Measurements from ENCODE around the gene ATP8A2. TPM values are rescaled to one million over a fixed set of nuclear protein-coding genes. Genes with fewer than 3 reads are reported as not detected.

ATP8A2 gene
- total and polyA plus RNA-seq, 9 of the 15 experiments (the other 6 are each of a cell fraction or from before 2014, with no cell fraction given): under 0.01 to 0.33 (median 0.06) TPM; not detected in 4

GRCh38 chr13:25330541-25330940, 41.2 kb upstream of the ATP8A2 start (continued):
- no peak for TF ChIP-seq AFF4 (CRISPR knock-in tag; IDR thresholded peaks at IDR 0.05)

GRCh38 chr13:25335856-25336255, 35.9 kb upstream of the ATP8A2 start:
- no peak overlapping the region for H2AFZ ChIP-seq (ENCODE audit: low read depth, low read length)
- 67% methylated on average over 3 of the region's 3 CpGs for WGBS (ENCODE audit: insufficient coverage, low coverage, missing lambda C conversion rate)
- no peaks in the 10 kb centered on the region for H3K9me3 ChIP-seq (replicated peaks; ENCODE audit: control insufficient read depth, insufficient read depth, low read depth, low read length)
- H3K9ac ChIP-seq (ENCODE audit: insufficient read depth in 1 of 2, low read depth in 2 of 2, low read length in 2 of 2): no peak overlapping the region
- no peak overlapping the region for H3K27ac ChIP-seq (ENCODE audit: extremely low read depth, low read depth, low read length)
- H3K27me3 ChIP-seq (ENCODE audit: control insufficient read depth in 2 of 2, insufficient read depth in 2 of 2, low read length in 2 of 2): no peaks in the 10 kb centered on the region
- intact Hi-C loops (cut with micrococcal nuclease): no loop called here
- peaks cover 82% of the 10 kb centered on the region for H3K36me3 ChIP-seq (ENCODE audit: control insufficient read depth, insufficient read depth, low read length)
- DNase-seq (ENCODE audit: extremely low read depth in 1 of 4, low spot score in 3 of 4) (no peak), ATAC-seq (no peak), FAIRE-seq (no peak)
- in situ Hi-C loops (cut with MboI): no loop called here
- no peak for TF ChIP-seq NR4A1 (CRISPR knock-in tag; IDR thresholded peaks at IDR 0.05)
- TF ChIP-seq NR4A1 (tag; IDR thresholded peaks at IDR 0.05): no peak
- no peak for TF ChIP-seq NR2C1 (IDR thresholded peaks at IDR 0.05)
- no peak for TF ChIP-seq NR2C1 (tag; IDR thresholded peaks at IDR 0.05)
- no peak for TF ChIP-seq HMBOX1 (IDR thresholded peaks at IDR 0.05)
- no peak for TF ChIP-seq NCOA2 (IDR thresholded peaks at IDR 0.05; ENCODE audit: partially characterized antibody in 2 of 2)
- no peak for TF ChIP-seq PKNOX1 (IDR thresholded peaks at IDR 0.05)
- no peak for TF ChIP-seq SUPT5H (IDR thresholded peaks at IDR 0.05)
- no peak for TF ChIP-seq ZNF140 (CRISPR knock-in tag; IDR thresholded peaks at IDR 0.05)
- no peak for TF ChIP-seq EP300 (IDR thresholded peaks at IDR 0.05; ENCODE audit: low read length)
- no peak for TF ChIP-seq PREB (CRISPR knock-in tag; IDR thresholded peaks at IDR 0.05)
- no peak for TF ChIP-seq FOSL1 (tag; conservative IDR thresholded peaks at IDR 0.05)
- TF ChIP-seq PTRF (tag; IDR thresholded peaks at IDR 0.05): no peak
- TF ChIP-seq TCF7L2 (IDR thresholded peaks at IDR 0.05; ENCODE audit: low read depth, low read length): no peak
- H3K4me2 ChIP-seq (ENCODE audit: insufficient read depth, low read length): no peak overlapping the region
- H4K20me1 ChIP-seq (replicated peaks; ENCODE audit: control insufficient read depth, insufficient read depth, low read length): no peaks in the 10 kb centered on the region; the same call in 1 of the 2 replicates
- H3K4me1 ChIP-seq (replicated peaks in 1 of 2; ENCODE audit: control insufficient read depth in 2 of 2, insufficient read depth in 2 of 2, low read length in 2 of 2): no peaks in the 10 kb centered on the region
- H3K4me3 ChIP-seq: no peak overlapping the region
- CTCF ChIA-PET (ENCODE audit: low intra/inter-chr PET ratio): no interaction called here
- POLR2A ChIA-PET: no interaction called here
- H3K79me2 ChIP-seq (ENCODE audit: control insufficient read depth, insufficient read depth, low read length): peaks cover 18% of the 10 kb centered on the region; the same call in 2 of the 3 replicates
- BruUV-seq (replicated peaks): no TSS peak
- no peaks in the 10 kb centered on the region for H3K9me1 ChIP-seq (ENCODE audit: control insufficient read depth, insufficient read depth, low read length)

Measured in K562 (cell line).